H1 (cell line): ENCODE results near the gene NCAPD3. TPM values are rescaled to one million over a fixed set of nuclear protein-coding genes. Genes with fewer than 3 reads are reported as not detected.
A peak's percentile ranks its signal among the peaks of the same experiment; 100 is the strongest.

ENCODE experiments used
- CTCF ChIA-PET: fragments of 300-600 bp; sonication (Branson Sonifier 250); formaldehyde crosslinking; loops from one replicate; lab custom pipeline; 2021; ENCODE audit not compliant: partially characterized antibody; lab: Charles Lee
- POLR2A ChIA-PET: fragments of 300-600 bp; sonication (Branson Sonifier 250); formaldehyde crosslinking; loops from one replicate; lab custom pipeline; 2021; ENCODE audit warnings: inconsistent platforms; ENCODE audit not compliant: partially characterized antibody; lab: Charles Lee
- DNase-seq, 2 experiments: peaks; one replicate each; pipeline versions ENCODE4 v3.0.0 to v3.0.0-alpha.2; 2010 to 2022; ENCODE audit warnings: low spot score in 2 of 2, low read depth in 1 of 2, mixed read lengths in 1 of 2
- FAIRE-seq: peaks from 2 replicates; lab custom pipeline; 2011; peaks lifted over from hg19 to GRCh38; lab: Jason Lieb, UNC
- H2AFZ ChIP-seq: 2 replicates; pipeline ENCODE4 v1.8.1; 2012; ENCODE audit warnings: low read length, inconsistent platforms
- H2AK5ac ChIP-seq: 2 replicates; pipeline ENCODE4 v1.6.1; 2013; ENCODE audit warnings: low read depth, low read length
- H2BK120ac ChIP-seq: replicated peaks from 2 replicates; pipeline ENCODE3; 2013; ENCODE audit warnings: low read depth, low read length, inconsistent platforms
- H2BK12ac ChIP-seq: 2 replicates; pipeline ENCODE4 v1.6.1; 2013; ENCODE audit warnings: low read depth, low read length
- H2BK15ac ChIP-seq: 2 replicates; pipeline ENCODE4 v1.6.1; 2013; ENCODE audit warnings: low read length
- H2BK20ac ChIP-seq: 2 replicates; pipeline ENCODE4 v1.6.1; 2013; ENCODE audit warnings: low read length
- H2BK5ac ChIP-seq: 2 replicates; pipeline ENCODE4 v1.6.1; 2013; ENCODE audit warnings: low read depth, low read length
- H3K14ac ChIP-seq: 2 replicates; pipeline ENCODE4 v1.6.1; 2013; ENCODE audit warnings: inconsistent platforms; ENCODE audit not compliant: insufficient read length
- H3K18ac ChIP-seq: 2 replicates; pipeline ENCODE4 v1.6.1; 2013; ENCODE audit warnings: low read length; ENCODE audit errors: extremely low read depth
- H3K23ac ChIP-seq: 2 replicates; pipeline ENCODE4 v1.6.1; 2013; ENCODE audit warnings: inconsistent platforms; ENCODE audit not compliant: insufficient read length
- H3K23me2 ChIP-seq: 2 replicates; pipeline ENCODE4 v1.6.1; 2013; ENCODE audit warnings: low read depth, low read length
- H3K27ac ChIP-seq: 2 replicates; pipeline ENCODE4 v1.6.1; 2011; ENCODE audit warnings: low read depth, low read length, inconsistent platforms
- H3K27me3 ChIP-seq, 4 experiments: replicated peaks in 1 of 4; 1 replicate in 1 of 4; 2 replicates in 3 of 4; pipeline versions ENCODE4 v1.6.1 to v1.8.1; 2011 to 2013; ENCODE audit warnings: low read length in 3 of 4, mild to moderate bottlenecking in 3 of 4, inconsistent platforms in 2 of 4, mixed read lengths in 2 of 4, moderate library complexity in 1 of 4; ENCODE audit not compliant: control insufficient read depth in 3 of 4, insufficient read depth in 3 of 4; ENCODE audit errors: extremely low read depth in 1 of 4
- H3K36me3 ChIP-seq, 4 experiments: 2 replicates each; pipeline versions ENCODE4 v1.6.1 to v1.8.1; 2011 to 2013; ENCODE audit warnings: mild to moderate bottlenecking in 4 of 4, low read length in 3 of 4, moderate library complexity in 2 of 4, control low read depth in 1 of 4, inconsistent platforms in 1 of 4; ENCODE audit not compliant: insufficient read depth in 4 of 4, control insufficient read depth in 2 of 4
- H3K4ac ChIP-seq: replicated peaks from 2 replicates; pipeline ENCODE3; 2013; ENCODE audit warnings: low read length, low read depth, mixed read lengths, inconsistent platforms; ENCODE audit not compliant: insufficient read length
- H3K4me1 ChIP-seq, 4 experiments: replicated peaks in 1 of 4; 1 replicate in 1 of 4; 2 replicates in 3 of 4; pipeline versions ENCODE4 v1.6.1 to v1.8.1; 2011 to 2013; ENCODE audit warnings: low read length in 3 of 4, inconsistent platforms in 2 of 4, mixed read lengths in 1 of 4; ENCODE audit not compliant: insufficient read depth in 4 of 4, control insufficient read depth in 3 of 4
- H3K4me2 ChIP-seq, 2 experiments: 2 replicates each; pipeline versions ENCODE4 v1.6.1 to v1.8.1; 2011 to 2013; ENCODE audit warnings: low read depth in 2 of 2, low read length in 2 of 2, control low read depth in 1 of 2, inconsistent platforms in 1 of 2, mild to moderate bottlenecking in 1 of 2; ENCODE audit not compliant: insufficient read depth in 1 of 2
- H3K4me3 ChIP-seq, 4 experiments: fragments of 200-600, 300-600 bp in 1 of 4; sonication (generic), shearing (Covaris generic), sonication (Bioruptor Twin) in 1 of 4; 2 replicates each; pipeline versions ENCODE4 v1.5.1 to v1.8.1; 2011 to 2016; ENCODE audit warnings: low read length in 4 of 4, low read depth in 3 of 4, control low read depth in 2 of 4, inconsistent platforms in 2 of 4, mild to moderate bottlenecking in 2 of 4, mixed read lengths in 1 of 4, moderate library complexity in 1 of 4; ENCODE audit not compliant: insufficient read depth in 2 of 4; ENCODE audit errors: extremely low read depth in 1 of 4
- H3K56ac ChIP-seq: replicated peaks from 2 replicates; pipeline ENCODE3; 2013; ENCODE audit warnings: low read depth, mild to moderate bottlenecking, mixed read lengths, low read length, inconsistent platforms; ENCODE audit not compliant: insufficient read length
- H3K79me1 ChIP-seq: 2 replicates; pipeline ENCODE4 v1.6.1; 2013; ENCODE audit warnings: low read depth, low read length, control low read depth
- H3K79me2 ChIP-seq, 2 experiments: 2 replicates each; pipeline versions ENCODE4 v1.6.1 to v1.8.1; 2012 to 2013; ENCODE audit warnings: low read length in 2 of 2, mild to moderate bottlenecking in 2 of 2, inconsistent platforms in 1 of 2; ENCODE audit not compliant: insufficient read depth in 2 of 2, control insufficient read depth in 1 of 2
- H3K9ac ChIP-seq, 4 experiments: replicated peaks in 1 of 4; 1 replicate in 1 of 4; 2 replicates in 3 of 4; pipeline versions ENCODE4 v1.6.1 to v1.8.1; 2011 to 2013; ENCODE audit warnings: low read depth in 3 of 4, low read length in 3 of 4, control low read depth in 2 of 4, mild to moderate bottlenecking in 2 of 4, moderate library complexity in 2 of 4, inconsistent platforms in 1 of 4; ENCODE audit errors: extremely low read depth in 1 of 4
- H3K9me3 ChIP-seq, 2 experiments: 2 replicates each; pipeline versions ENCODE4 v1.6.1 to v1.8.1; 2012 to 2013; ENCODE audit warnings: mild to moderate bottlenecking in 2 of 2, moderate library complexity in 2 of 2, control low read depth in 1 of 2, inconsistent platforms in 1 of 2, low read depth in 1 of 2, low read length in 1 of 2, mixed read lengths in 1 of 2; ENCODE audit not compliant: insufficient read depth in 2 of 2
- H4K20me1 ChIP-seq, 2 experiments: replicated peaks in 1 of 2; 2 replicates each; pipeline versions ENCODE3 to v1.8.1; 2011 to 2013; ENCODE audit warnings: inconsistent platforms in 2 of 2, low read length in 2 of 2, mild to moderate bottlenecking in 1 of 2; ENCODE audit not compliant: insufficient read depth in 2 of 2, control insufficient read depth in 1 of 2
- H4K5ac ChIP-seq: 2 replicates; pipeline ENCODE4 v1.6.1; 2013; ENCODE audit warnings: low read length, low read depth, mixed read lengths, inconsistent platforms; ENCODE audit not compliant: insufficient read length
- H4K8ac ChIP-seq: 2 replicates; pipeline ENCODE4 v1.8.0; 2013; ENCODE audit warnings: mild to moderate bottlenecking, moderate library complexity, low read length, inconsistent platforms; ENCODE audit not compliant: insufficient read depth; ENCODE audit errors: extremely low read depth
- H4K91ac ChIP-seq: replicated peaks from 2 replicates; pipeline ENCODE3; 2013; ENCODE audit warnings: low read length, mixed read lengths, inconsistent platforms; ENCODE audit not compliant: insufficient read length
- CEBPB ChIP-seq: IDR thresholded peaks from 2 replicates; pipeline ENCODE4 v1.6.1; 2012; ENCODE audit warnings: low read depth, low read length
- KDM1A ChIP-seq: fragments of 200-600, 300-600 bp; sonication (generic); IDR thresholded peaks from 2 replicates; pipeline ENCODE4 v1.7.1; 2016; ENCODE audit warnings: mild to moderate bottlenecking, low read length, borderline replicate concordance
- SAP30 ChIP-seq: fragments of 300-600 bp; sonication (generic); IDR thresholded peaks from 2 replicates; pipeline ENCODE4 v1.7.1; 2012; ENCODE audit warnings: low read length, moderate library complexity, mild to moderate bottlenecking, inconsistent platforms; ENCODE audit not compliant: insufficient read depth, insufficient replicate concordance
- SP4 ChIP-seq: IDR thresholded peaks from 2 replicates; pipeline ENCODE4 v1.6.1; 2012; ENCODE audit warnings: low read length, inconsistent platforms
- WGBS, 2 experiments: shearing (Covaris generic) in 1 of 2; methylation state at CpG; one replicate each; pipeline versions ENCODE4 v1.1.6 to v1.1.7; 2013 to 2015; ENCODE audit warnings: low lambda C conversion rate in 2 of 2, mixed read lengths in 2 of 2, inconsistent platforms in 1 of 2, low coverage in 1 of 2, missing lambda C conversion rate in 1 of 2; ENCODE audit not compliant: insufficient replicate concordance in 2 of 2, insufficient coverage in 1 of 2, insufficient read length in 1 of 2; ENCODE audit errors: extremely low coverage in 1 of 2, missing lambda C conversion rate in 1 of 2; 5-methylcytosine and 5-hydroxymethylcytosine counted together
- polyA plus RNA-seq, 7 experiments: library from polyadenylated mRNA; depleted of rRNA in 3 of 7; stranded (reverse) in 5 of 7; unstranded in 2 of 7; fragments of >200 nt in 5 of 7; fragments of 200-250 nt in 2 of 7; gene quantifications; 1 replicate in 5 of 7; 2 replicates in 1 of 7; 4 replicates in 1 of 7; pipeline versions ENCODE4 v1.2.1 to v1.2.3, GENCODE V29; 2011 to 2013; ENCODE audit warnings: missing spikeins in 2 of 7, mixed read lengths in 2 of 7
- total RNA-seq: library from RNA; stranded (reverse); fragmentation: NEBNext Ultra II Directional; extraction: Animal tissue kit (Norgen Biotek cat#: 25700); gene quantifications from 2 replicates; pipeline ENCODE4 v1.2.1, GENCODE V29; 2021

NCAPD3 gene
- total and polyA plus RNA-seq, 2 of the 8 experiments (the other 6 are each of a cell fraction or from before 2014, with no cell fraction given) = 26.5 to 55.2 TPM

DNA sequence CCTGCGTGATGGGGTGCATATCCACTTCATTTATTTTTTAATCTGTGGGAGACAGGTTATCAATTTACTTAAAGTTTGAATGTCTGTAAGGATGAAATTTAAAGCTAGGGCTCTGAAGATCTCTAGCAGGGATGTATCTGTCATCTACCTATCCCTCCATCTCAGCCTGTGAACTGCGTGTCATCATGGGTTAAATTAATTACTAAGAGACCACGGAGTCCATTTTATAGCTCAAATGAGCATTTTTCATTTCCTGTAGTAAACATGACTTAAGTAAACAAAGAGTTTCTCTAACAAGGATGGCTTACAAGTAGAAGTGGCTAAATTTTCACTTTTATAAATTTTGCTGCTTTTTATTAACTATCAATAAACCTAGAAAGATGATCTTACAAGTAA is 49.5 kb upstream of the NCAPD3 start:
- Histone ChIP-seq H4K20me1 (no peaks in the 10 kb centered on the region), H4K91ac (no peak overlapping the region), H3K4me2 (peak overlapping the region; percentile 92 to 95), H2BK20ac (no peak overlapping the region), H4K5ac (peak overlapping the region; percentile 41), H3K36me3 (0 out of 8 replicates have a peak, but pooled peaks cover 0 to under 1% (median 0%) of the 10 kb centered on the region in 4 experiments), H3K9ac (no peak overlapping the region), H3K18ac (peak overlapping the region; percentile 56; the same call in 1 of the 2 replicates), H3K23ac (no peak overlapping the region), H3K14ac (no peak overlapping the region)
- DNase-seq (no peak), FAIRE-seq (peak; percentile 19)
- no peak for TF ChIP-seq KDM1A
- TF ChIP-seq SAP30 = peak; percentile 3
- TF ChIP-seq SP4 = no peak
- no peak for TF ChIP-seq CEBPB
- TF ChIP-seq, all 59 proteins: peak for 1
- Histone ChIP-seq H3K4ac (no peak overlapping the region), H2BK5ac (peak overlapping the region; percentile 61; the same call in 1 of the 2 replicates), H3K4me3 (peak overlapping the region; percentile 29 to 92 (median 89); a peak in 7 of 8 replicates), H2AK5ac (no peak overlapping the region), H2BK12ac (no peak overlapping the region), H3K79me2 (peaks cover 3 to 62% of the 10 kb centered on the region in 2 experiments; a peak in 2 of 4 replicates), H3K56ac (no peak overlapping the region), H3K9me3 (no peaks in the 10 kb centered on the region), H3K79me1 (peaks cover 3% of the 10 kb centered on the region; the same call in 1 of the 2 replicates), H2BK15ac (no peak overlapping the region), H4K8ac (no peak overlapping the region), H2BK120ac (no peak overlapping the region), H3K4me1 (peaks cover 8 to 28% (median 19%) of the 10 kb centered on the region in 4 experiments), H3K27me3 (peaks cover 0 to 7% (median 0%) of the 10 kb centered on the region in 4 experiments; a peak in 3 of 7 replicates), H3K23me2 (peaks cover 18% of the 10 kb centered on the region), H2AFZ (no peak overlapping the region), H3K27ac (no peak overlapping the region)
- ChIA-PET POLR2A (interaction anchor here (0.9 to 7.7 kb wide), 9 partner anchors 8 to 85 kb away, joined by 3 to 76 read pairs (median 4); partner anchors contain the start of genes ACAD8, GLB1L2, NCAPD3 and THYN1), CTCF (interaction anchor here (0.6 to 12.0 kb wide), 11 partner anchors 10 to 73 kb away, joined by 3 to 114 read pairs (median 3); partner anchors contain the start of gene NCAPD3)
- WGBS, 2 experiments = 7% methylated on average over 3 of the region's 3 CpGs; no CpG with 5 or more reads in 1 of the 2 experiments
